SU-DHL-6 (cell line): ENCODE measurements around the gene MSH4.
"Not testable (repeated sequence)": the region's sequence is repeated elsewhere in the genome, so short reads cannot be mapped to it uniquely, and the experiment has no call there.

Experiments used
- H2AFZ ChIP-seq: fragments of 200-600 bp; sonication (generic); 2 replicates; pipeline ENCODE4 v1.6.1; 2014; ENCODE audit warnings: low read depth, mild to moderate bottlenecking, moderate library complexity, mixed read lengths, antibody characterized with exemption, low read length; ENCODE audit not compliant: severe bottlenecking
- H3F3A ChIP-seq: fragments of 200-600 bp; shearing (Covaris generic); 2 replicates; pipeline ENCODE4 v1.6.0; 2016; ENCODE audit warnings: antibody characterized with exemption, mild to moderate bottlenecking; ENCODE audit not compliant: insufficient read depth
- H3K27ac ChIP-seq: fragments of 200-600 bp; sonication (generic); 2 replicates; pipeline ENCODE4 v1.5.1; 2016; ENCODE audit warnings: low read depth, mild to moderate bottlenecking, low read length, moderate library complexity, mixed read lengths
- H3K27me3 ChIP-seq: fragments of 200-600 bp; sonication (generic), shearing (Covaris generic); 2 replicates; pipeline ENCODE4 v1.6.0; 2014; ENCODE audit warnings: mild to moderate bottlenecking, low read length
- H3K36me3 ChIP-seq: fragments of 200-600 bp; sonication (generic); 2 replicates; pipeline ENCODE4 v1.6.1; 2014; ENCODE audit warnings: mild to moderate bottlenecking, low read length, mixed read lengths
- H3K4me2 ChIP-seq: fragments of 300-600, 200-600 bp; shearing (Covaris generic), sonication (generic); 2 replicates; pipeline ENCODE4 v1.6.0; 2014; ENCODE audit warnings: low read length, low read depth, mild to moderate bottlenecking; ENCODE audit not compliant: poor library complexity, severe bottlenecking
- H3K4me3 ChIP-seq: fragments of 200-600 bp; sonication (generic); 2 replicates; pipeline ENCODE4 v1.5.1; 2014; ENCODE audit warnings: antibody characterized with exemption, low read length, mild to moderate bottlenecking, mixed read lengths; ENCODE audit not compliant: insufficient read depth, poor library complexity, severe bottlenecking
- H3K79me2 ChIP-seq: fragments of 200-600 bp; sonication (generic); 2 replicates; pipeline ENCODE4 v1.6.1; 2014; ENCODE audit warnings: mild to moderate bottlenecking, low read length, moderate library complexity; ENCODE audit not compliant: insufficient read depth
- H3K9ac ChIP-seq: fragments of 200-600 bp; sonication (generic); 2 replicates; pipeline ENCODE4 v1.7.0; 2014; ENCODE audit warnings: mild to moderate bottlenecking, low read length
- H3K9me2 ChIP-seq: fragments of 200-600 bp; sonication (generic); replicated peaks from 2 replicates; pipeline ENCODE4 v1.6.1; 2014; ENCODE audit warnings: low read length; ENCODE audit not compliant: insufficient read depth
- H3K9me3 ChIP-seq: fragments of 200-600 bp; sonication (generic); 2 replicates; pipeline ENCODE4 v1.6.1; 2014; ENCODE audit warnings: low read length, mixed read lengths; ENCODE audit not compliant: insufficient read depth
- H4K20me1 ChIP-seq: fragments of 200-600 bp; sonication (generic); 2 replicates; pipeline ENCODE4 v1.6.1; 2014; ENCODE audit warnings: low read depth, mild to moderate bottlenecking, antibody characterized with exemption, low read length, moderate library complexity, mixed read lengths
- CTCF ChIP-seq: fragments of 200-600 bp; sonication (generic); IDR thresholded peaks from one replicate; pipeline ENCODE4 v1.5.1; 2017; ENCODE audit warnings: antibody characterized with exemption, mild to moderate bottlenecking, low read length, moderate library complexity; ENCODE audit not compliant: insufficient read depth, poor library complexity, severe bottlenecking
- EZH2phosphoT487 ChIP-seq: fragments of 200-600 bp; sonication (generic), shearing (Covaris generic); conservative IDR thresholded peaks from 2 replicates; pipeline ENCODE4 v1.6.1; 2018; ENCODE audit warnings: mild to moderate bottlenecking, antibody characterized with exemption, low read length, moderate library complexity, mixed read lengths

The MSH4 gene

GRCh38 chr1:75797606-75798216 is 1.0 kb downstream of the MSH4 start:
- no peaks in the 10 kb centered on the region for H3K9me3 ChIP-seq
- H4K20me1 ChIP-seq: peaks cover 16% of the 10 kb centered on the region
- peaks cover 31% of the 10 kb centered on the region for H3K36me3 ChIP-seq
- H3K27ac ChIP-seq: no peak overlapping the region
- TF ChIP-seq CTCF: no peak
- no peak for TF ChIP-seq EZH2phosphoT487
- peaks cover 86% of the 10 kb centered on the region for H3F3A ChIP-seq
- H3K4me2 ChIP-seq: no peak overlapping the region
- 0 out of 2 replicates have a peak, but pooled peaks cover 3% of the 10 kb centered on the region for H3K79me2 ChIP-seq
- no peaks in the 10 kb centered on the region for H3K27me3 ChIP-seq
- H3K9me2 ChIP-seq: no peaks in the 10 kb centered on the region
- no peak overlapping the region for H3K9ac ChIP-seq
- H2AFZ ChIP-seq: no peak overlapping the region
- H3K4me3 ChIP-seq: no peak overlapping the region

GRCh38 chr1:75801480-75801879 is 4.8 kb downstream of the MSH4 start:
- not testable (repeated sequence) for H3K4me2 ChIP-seq, H2AFZ ChIP-seq

GRCh38 chr1:75808921-75809320 is 12.2 kb downstream of the MSH4 start:
- TF ChIP-seq CTCF: no peak
- no peak for TF ChIP-seq EZH2phosphoT487
- H3K27me3 ChIP-seq: no peaks in the 10 kb centered on the region

More at GRCh38 chr1:75801480-75801879, 4.8 kb downstream of the MSH4 start:
- peaks cover 54% of the 10 kb centered on the region for H3F3A ChIP-seq
- H3K9me3 ChIP-seq, H3K36me3 ChIP-seq, H3K27me3 ChIP-seq, H4K20me1 ChIP-seq, H3K27ac ChIP-seq, H3K4me3 ChIP-seq, H3K9me2 ChIP-seq, H3K79me2 ChIP-seq, H3K9ac ChIP-seq: not testable (repeated sequence)

GRCh38 chr1:75810113-75810512 is 13.4 kb downstream of the MSH4 start:
- not testable (repeated sequence) for H3K9me2 ChIP-seq, H3K79me2 ChIP-seq, H3K4me3 ChIP-seq, H2AFZ ChIP-seq, H3F3A ChIP-seq, H3K9ac ChIP-seq, H3K27me3 ChIP-seq, H3K27ac ChIP-seq, H3K9me3 ChIP-seq, H4K20me1 ChIP-seq, H3K36me3 ChIP-seq, H3K4me2 ChIP-seq

More at GRCh38 chr1:75808921-75809320, 12.2 kb downstream of the MSH4 start:
- no peaks in the 10 kb centered on the region for H3K9me3 ChIP-seq
- no peaks in the 10 kb centered on the region for H3K36me3 ChIP-seq
- no peaks in the 10 kb centered on the region for H3K79me2 ChIP-seq
- H4K20me1 ChIP-seq: no peaks in the 10 kb centered on the region
- H3K27ac ChIP-seq: no peak overlapping the region
- H3F3A ChIP-seq: peaks cover 4% of the 10 kb centered on the region; the same call in 1 of the 2 replicates
- H2AFZ ChIP-seq: no peak overlapping the region
- H3K4me2 ChIP-seq: no peak overlapping the region
- no peak overlapping the region for H3K4me3 ChIP-seq
- H3K9me2 ChIP-seq: no peaks in the 10 kb centered on the region
- H3K9ac ChIP-seq: no peak overlapping the region
